AG04449 (cell line): ENCODE data around the gene HOXD3.

Experiments
- CTCF ChIA-PET: fragments of 350-600 bp; formaldehyde crosslinking; extraction: SDS; loops from one replicate; lab custom pipeline; 2021; ENCODE audit warnings: antibody characterized with exemption; lab: Yijun Ruan, JAX
- POLR2A ChIA-PET: fragments of 400-600, 350-600 bp; formaldehyde crosslinking; extraction: SDS; loops from one replicate; lab custom pipeline; 2020; ENCODE audit warnings: antibody characterized with exemption, inconsistent platforms; lab: Yijun Ruan, JAX
- DNase-seq: peaks from one replicate; pipeline ENCODE4 v3.0.0-alpha.2; 2010; ENCODE audit warnings: low read depth, low spot score
- H3K4me3 ChIP-seq: 2 replicates; pipeline ENCODE4 v1.5.1; 2011; ENCODE audit warnings: low read depth, mild to moderate bottlenecking, control low read depth, low read length
- TF ChIP-seq, protein P1 (sequence below): IDR thresholded peaks from one replicate; pipeline ENCODE4 v1.5.1; 2011; ENCODE audit warnings: mild to moderate bottlenecking, moderate library complexity, low read length, control low read depth, inconsistent platforms; ENCODE audit not compliant: insufficient read depth; ENCODE audit errors: missing control alignments

HOXD3 gene

DNA sequence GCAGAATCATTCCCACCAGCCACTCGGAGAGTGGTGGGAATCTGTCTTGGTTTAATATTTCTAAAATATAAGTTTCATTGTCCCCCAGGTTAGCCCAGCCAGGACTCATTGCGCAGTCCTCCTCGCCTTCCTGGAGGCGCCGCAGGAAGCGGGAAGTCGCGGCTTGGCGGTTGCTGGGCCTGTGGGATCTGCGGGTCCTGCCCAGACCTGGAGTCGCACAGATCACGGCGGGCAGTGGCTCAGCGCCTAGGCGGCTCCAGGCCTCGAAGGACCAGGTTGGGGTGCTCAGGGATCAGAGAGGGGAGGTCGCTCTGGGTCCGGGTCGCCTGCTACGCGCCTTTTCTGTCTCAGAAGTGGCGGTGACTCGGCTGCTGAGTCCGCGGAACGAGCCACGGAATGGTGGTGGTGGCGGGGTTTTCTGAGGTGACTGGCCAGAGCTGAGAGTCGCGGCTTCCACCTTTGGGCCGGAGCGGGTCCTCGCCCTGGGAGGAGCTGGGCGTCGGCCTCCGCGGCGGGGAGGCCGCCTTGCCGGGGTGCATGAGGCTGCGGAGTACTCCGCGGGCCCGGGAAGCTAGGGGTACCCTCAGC lies 2.6 kb downstream of the HOXD3 start:
- no peak for DNase-seq
- ChIA-PET POLR2A (no interaction called here), CTCF (interaction anchor here (1.0 to 16.2 kb wide), 5 partner anchors 18 to 395 kb away, joined by 4 to 190 read pairs (median 15); no protein-coding TSS in a partner anchor)
- TF ChIP-seq, protein P1, sequence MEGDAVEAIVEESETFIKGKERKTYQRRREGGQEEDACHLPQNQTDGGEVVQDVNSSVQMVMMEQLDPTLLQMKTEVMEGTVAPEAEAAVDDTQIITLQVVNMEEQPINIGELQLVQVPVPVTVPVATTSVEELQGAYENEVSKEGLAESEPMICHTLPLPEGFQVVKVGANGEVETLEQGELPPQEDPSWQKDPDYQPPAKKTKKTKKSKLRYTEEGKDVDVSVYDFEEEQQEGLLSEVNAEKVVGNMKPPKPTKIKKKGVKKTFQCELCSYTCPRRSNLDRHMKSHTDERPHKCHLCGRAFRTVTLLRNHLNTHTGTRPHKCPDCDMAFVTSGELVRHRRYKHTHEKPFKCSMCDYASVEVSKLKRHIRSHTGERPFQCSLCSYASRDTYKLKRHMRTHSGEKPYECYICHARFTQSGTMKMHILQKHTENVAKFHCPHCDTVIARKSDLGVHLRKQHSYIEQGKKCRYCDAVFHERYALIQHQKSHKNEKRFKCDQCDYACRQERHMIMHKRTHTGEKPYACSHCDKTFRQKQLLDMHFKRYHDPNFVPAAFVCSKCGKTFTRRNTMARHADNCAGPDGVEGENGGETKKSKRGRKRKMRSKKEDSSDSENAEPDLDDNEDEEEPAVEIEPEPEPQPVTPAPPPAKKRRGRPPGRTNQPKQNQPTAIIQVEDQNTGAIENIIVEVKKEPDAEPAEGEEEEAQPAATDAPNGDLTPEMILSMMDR = no peak
- H3K4me3 ChIP-seq = peak overlapping the region; percentile 24

DNA sequence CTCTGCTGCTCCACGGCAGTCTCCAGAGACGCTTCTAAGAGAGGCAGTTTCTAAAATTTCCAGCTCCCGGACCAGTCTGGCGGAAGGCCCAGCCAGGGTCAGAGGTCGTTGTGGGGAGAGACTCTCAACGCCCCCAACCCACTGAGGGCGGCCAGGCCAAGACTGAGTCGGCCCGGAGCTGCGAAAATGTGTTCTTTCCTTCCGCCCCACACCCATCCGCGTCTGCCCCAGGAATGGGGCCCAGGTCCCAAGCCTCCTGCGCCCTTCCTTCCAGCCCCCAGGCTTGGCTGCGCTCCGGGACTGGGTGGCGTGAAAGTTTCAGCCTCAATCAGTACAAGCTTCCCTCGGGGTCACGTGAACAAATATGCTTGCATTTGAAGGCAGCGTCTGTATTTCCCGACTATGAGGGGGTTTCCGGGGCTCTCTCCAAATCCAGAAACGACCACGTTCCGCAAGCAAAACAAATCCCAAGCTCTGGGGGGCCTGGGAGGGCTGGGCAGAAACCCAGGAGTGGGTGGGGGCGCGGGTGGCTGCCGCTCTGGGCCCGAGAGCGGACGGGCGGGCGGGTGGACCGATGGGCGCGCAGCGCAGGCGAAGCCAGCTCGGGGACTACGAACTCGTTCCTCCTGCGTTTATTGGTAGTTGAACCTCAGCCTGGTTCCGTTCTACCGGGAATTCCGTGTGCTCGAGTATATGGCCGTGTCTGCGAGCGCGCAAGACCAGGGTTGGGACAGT lies 3.3 kb downstream of the HOXD3 start:
- ChIA-PET POLR2A (no interaction called here), CTCF (interaction anchor here (0.8 to 16.2 kb wide), 6 partner anchors 19 to 394 kb away, joined by 3 to 190 read pairs (median 10); no protein-coding TSS in a partner anchor)
- peak overlapping the region; percentile 29 for H3K4me3 ChIP-seq
- TF ChIP-seq, protein P1 = no peak
- DNase-seq = no peak

DNA sequence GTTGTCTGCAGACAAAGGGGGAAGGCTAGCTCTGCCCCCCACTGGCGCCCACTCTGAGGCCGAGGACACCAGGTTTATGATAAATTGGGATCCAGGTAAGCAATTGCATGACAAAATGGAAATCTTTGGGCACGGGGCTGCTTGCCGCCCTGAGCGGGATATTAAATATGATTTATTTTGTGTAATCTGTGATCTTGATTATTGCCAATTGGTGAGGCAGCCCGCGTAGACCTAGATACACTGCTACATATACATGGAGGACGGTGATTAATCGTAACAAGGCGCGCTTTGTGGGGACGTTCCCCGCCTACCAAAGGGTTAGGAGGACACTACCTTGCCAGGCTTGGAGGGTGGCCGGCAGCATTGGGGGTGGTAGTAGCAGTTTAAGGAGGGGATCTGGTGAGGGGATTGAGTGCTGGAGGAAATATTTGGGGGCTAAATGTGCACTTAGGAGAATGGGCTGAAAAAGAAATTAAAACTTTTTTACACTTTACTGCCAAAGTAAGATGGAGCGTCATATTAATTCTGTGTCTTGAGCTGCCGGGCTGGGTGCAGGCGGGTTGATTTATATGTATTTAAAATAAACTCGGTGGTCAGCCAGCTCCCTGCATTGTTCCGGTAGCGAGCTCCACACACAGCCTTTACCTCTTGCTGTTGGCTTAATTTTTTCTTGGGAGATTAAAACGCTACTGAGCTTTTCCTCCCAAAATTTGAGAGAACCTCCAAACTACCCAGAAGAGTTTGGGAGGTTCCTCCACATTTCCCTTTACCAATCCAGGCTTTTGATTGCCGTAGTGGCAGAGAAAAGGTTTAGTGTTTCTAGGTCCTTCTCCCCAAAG lies 4.1 kb downstream of the HOXD3 start:
- H3K4me3 ChIP-seq = peak overlapping the region; percentile 36
- DNase-seq = no peak
- ChIA-PET POLR2A (interaction anchor here (1.2 kb wide), 1 partner anchor 10 kb away, joined by 5 read pairs; the partner anchor contains the start of gene HOXD4), CTCF (interaction anchor here (0.8 to 16.2 kb wide), 13 partner anchors 15 to 491 kb away, joined by 3 to 190 read pairs (median 5); no protein-coding TSS in a partner anchor)
- TF ChIP-seq, protein P1 = no peak

DNA sequence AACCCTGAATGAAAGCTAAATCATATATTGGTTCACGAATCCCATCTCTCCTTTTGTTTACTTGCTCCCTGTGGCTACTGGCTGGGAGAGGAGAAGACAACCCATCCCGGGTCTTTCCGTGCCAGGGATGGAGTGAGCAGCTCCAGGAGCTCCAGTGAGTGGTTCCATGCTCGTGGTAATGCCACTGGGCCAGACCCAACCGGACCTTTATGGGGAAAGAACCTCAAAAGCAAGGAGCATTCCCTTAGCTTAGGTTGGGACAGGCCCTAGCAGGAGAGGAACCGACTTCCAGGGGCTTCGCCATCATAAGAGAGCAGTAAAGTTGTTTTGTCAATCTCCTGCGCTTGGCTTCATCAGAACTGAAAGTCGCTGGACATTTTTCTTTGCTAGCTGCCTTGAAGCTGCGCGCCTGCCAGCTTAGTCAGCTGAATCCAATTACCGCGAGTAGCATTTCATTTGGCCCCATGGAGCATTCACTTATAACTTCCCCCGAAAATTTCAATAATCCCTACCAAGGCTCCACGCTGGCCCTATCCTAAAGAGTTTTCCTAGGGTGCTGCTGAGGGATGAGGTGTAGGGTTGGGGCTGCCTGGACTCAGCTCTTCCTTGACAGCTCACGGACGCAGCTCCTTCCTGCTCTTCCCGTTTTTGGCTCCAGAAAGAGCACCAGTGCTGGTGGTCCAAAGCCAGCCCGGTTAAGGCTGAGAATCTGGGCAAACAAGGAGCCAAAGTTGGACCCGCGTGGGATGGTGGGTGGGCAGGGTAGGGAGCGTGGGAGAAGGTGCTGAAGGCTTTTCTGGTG lies 4.9 kb downstream of the HOXD3 start:
- CTCF ChIA-PET = interaction anchor here (1.1 to 16.2 kb wide), 12 partner anchors 11 to 490 kb away, joined by 3 to 190 read pairs (median 4); partner anchors contain the start of gene HOXD4
- POLR2A ChIA-PET = interaction anchor here (0.7 to 1.2 kb wide), 3 partner anchors 10 to 392 kb away, joined by 3 to 5 read pairs (median 5); partner anchors contain the start of gene HOXD4
- TF ChIP-seq, protein P1 = no peak
- peak overlapping the region; percentile 46 for H3K4me3 ChIP-seq
- DNase-seq = no peak

DNA sequence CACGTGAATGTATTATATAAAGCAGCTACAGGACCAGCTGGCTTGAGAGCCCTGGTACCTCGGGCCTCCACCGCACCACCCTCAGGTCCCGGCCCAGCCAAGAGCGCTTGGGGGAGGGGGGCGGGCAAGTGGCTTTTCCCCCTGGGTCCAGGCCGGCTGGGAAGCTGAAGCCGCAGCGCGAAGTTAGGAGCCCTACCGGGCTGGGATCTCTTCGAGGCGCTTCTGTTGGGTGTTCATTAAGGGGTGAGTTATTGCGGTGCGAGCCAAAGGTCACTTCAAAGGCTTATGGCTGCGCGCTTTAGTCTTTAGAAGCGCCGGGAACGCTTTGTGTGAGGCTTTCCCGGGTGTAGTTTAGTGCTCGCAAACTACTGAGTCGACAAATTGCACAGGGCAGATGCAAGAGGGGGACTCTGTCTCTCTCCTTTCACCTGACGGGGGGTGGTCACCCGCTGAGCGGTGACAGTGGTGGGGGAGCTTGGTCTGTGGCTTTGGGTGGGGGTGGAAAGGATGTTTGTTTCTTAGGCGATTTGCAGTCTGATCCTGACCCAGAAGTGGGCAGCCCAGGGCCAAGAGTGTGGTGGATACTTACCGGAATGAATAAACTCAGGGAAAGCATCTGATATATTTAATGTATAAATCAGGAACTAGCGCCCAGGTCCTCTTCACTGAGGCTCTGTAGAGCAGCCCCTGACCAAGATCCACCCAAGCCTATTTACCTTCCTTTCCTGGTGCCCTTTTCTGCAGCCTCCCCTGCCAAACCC lies 6.0 kb downstream of the HOXD3 start:
- DNase-seq = no peak
- CTCF ChIA-PET = interaction anchor here (0.8 to 16.2 kb wide), 8 partner anchors 11 to 489 kb away, joined by 3 to 190 read pairs (median 12); partner anchors contain the start of gene HOXD4
- TF ChIP-seq, protein P1 = no peak
- POLR2A ChIA-PET = interaction anchor here (1.0 kb wide), 1 partner anchor 27 kb away, joined by 5 read pairs; no protein-coding TSS in a partner anchor
- no peak overlapping the region for H3K4me3 ChIP-seq
